T-helper 2 cell treated with Interferon-gamma antibody and Interleukin-4, amounts not matched to agents 100 ng/mL and 5 ng/mL, for 36 hours (primary cell): ENCODE measurements around the gene INPP5K. TPM values are rescaled to one million over a fixed set of nuclear protein-coding genes. Genes with fewer than 3 reads are reported as not detected.
"Not testable (repeated sequence)": the region's sequence is repeated elsewhere in the genome, so short reads cannot be mapped to it uniquely, and the experiment has no call there.

Experiments
- intact Hi-C: fragments of 100-400 bp; cut with micrococcal nuclease; formaldehyde crosslinking; loops from one replicate; pipeline ENCODE4 v1.15.1; 2023
- total RNA-seq: library from RNA; stranded (reverse); gene quantifications from 2 replicates; pipeline ENCODE4 v1.2.3, GENCODE V29; 2022

The INPP5K gene
- total RNA-seq, 1 donor from 2014 or later, result 43.8 TPM

GRCh38 chr17:1551741-1552140 is 35.3 kb upstream of the INPP5K start:
- intact Hi-C loops, result no loop called here

- intact Hi-C loops, result no loop called here
Measured at GRCh38 chr17:1548032-1548431, 31.6 kb upstream of the INPP5K start.

- intact Hi-C loops, result no loop called here
Measured at GRCh38 chr17:1546292-1546922, 30.0 kb upstream of the INPP5K start.

GRCh38 chr17:1545618-1546017 is 29.2 kb upstream of the INPP5K start:
- intact Hi-C loops, result no loop called here

GRCh38 chr17:1542316-1542715 is 25.9 kb upstream of the INPP5K start:
- intact Hi-C loops, result no loop called here

- intact Hi-C loops, result no loop called here
Measured at GRCh38 chr17:1541367-1541904, 25.0 kb upstream of the INPP5K start.

- intact Hi-C loops, result no loop called here
Measured at GRCh38 chr17:1539811-1540210, 23.4 kb upstream of the INPP5K start.

- intact Hi-C loops, result no loop called here
Measured at GRCh38 chr17:1535737-1536136, 19.3 kb upstream of the INPP5K start.

GRCh38 chr17:1533661-1534325 is 17.4 kb upstream of the INPP5K start:
- intact Hi-C loops, result no loop called here

- intact Hi-C loops, result no loop called here
Measured at GRCh38 chr17:1532836-1533602, 16.6 kb upstream of the INPP5K start.

GRCh38 chr17:1529863-1530262 is 13.5 kb upstream of the INPP5K start:
- intact Hi-C loops, result no loop called here

GRCh38 chr17:1526876-1527275 is 10.5 kb upstream of the INPP5K start:
- intact Hi-C loops, result not testable (repeated sequence)

GRCh38 chr17:1522626-1523025 is 6.2 kb upstream of the INPP5K start:
- intact Hi-C loops, result no loop called here

GRCh38 chr17:1521086-1521640 is 4.8 kb upstream of the INPP5K start:
- intact Hi-C loops, result no loop called here

GRCh38 chr17:1519678-1520077 is 3.3 kb upstream of the INPP5K start:
- intact Hi-C loops, result no loop called here

GRCh38 chr17:1518410-1518809 is 2.0 kb upstream of the INPP5K start:
- intact Hi-C loops, result no loop called here

- intact Hi-C loops, result loop anchor here (1.0 to 2.0 kb wide), 8 partner anchors 25 to 257 kb away; partner anchors contain the start of genes CRK, PITPNA and SLC43A2
Measured at GRCh38 chr17:1515640-1516387, 598 bp downstream of the INPP5K start.

- intact Hi-C loops, result no loop called here
Measured at GRCh38 chr17:1512351-1512750, 4.1 kb downstream of the INPP5K start.

GRCh38 chr17:1511756-1512321 is 4.6 kb downstream of the INPP5K start:
- intact Hi-C loops, result no loop called here

GRCh38 chr17:1511290-1511689 is 5.1 kb downstream of the INPP5K start:
- intact Hi-C loops, result no loop called here
